A549 (cell line): ENCODE results near the gene ACBD5.

Experiments used
- BHLHE40 ChIP-seq: IDR thresholded peaks from 2 replicates; pipeline ENCODE4 v1.6.1; 2012; ENCODE audit warnings: low read depth, low read length, inconsistent platforms
- NFE2L2 ChIP-seq: fragments of 150-350 bp; conservative IDR thresholded peaks from 2 replicates; pipeline ENCODE4 v1.6.1; 2014; ENCODE audit warnings: low read length
- POLR2AphosphoS2 ChIP-seq: conservative IDR thresholded peaks from 2 replicates; pipeline ENCODE4 v1.6.1; 2012; ENCODE audit warnings: low read length, improper control_type of control experiment, inconsistent platforms
- RFX5 ChIP-seq: fragments of 450-650 bp; IDR thresholded peaks from 2 replicates; pipeline ENCODE4 v1.7.1; 2014; ENCODE audit warnings: antibody characterized with exemption, mild to moderate bottlenecking, moderate library complexity
- TF ChIP-seq, protein P1 (sequence below): fragments of >200 bp; sonication (Bioruptor Twin); formaldehyde crosslinking; IDR thresholded peaks from 3 replicates; pipeline ENCODE4 v1.5.1; 2016
- TF ChIP-seq, protein P2 (sequence below): fragments of 200-600 bp; sonication (generic); IDR thresholded peaks from 2 replicates; pipeline ENCODE4 v1.6.1; 2016; ENCODE audit warnings: antibody characterized with exemption, mild to moderate bottlenecking, moderate library complexity

DNA sequence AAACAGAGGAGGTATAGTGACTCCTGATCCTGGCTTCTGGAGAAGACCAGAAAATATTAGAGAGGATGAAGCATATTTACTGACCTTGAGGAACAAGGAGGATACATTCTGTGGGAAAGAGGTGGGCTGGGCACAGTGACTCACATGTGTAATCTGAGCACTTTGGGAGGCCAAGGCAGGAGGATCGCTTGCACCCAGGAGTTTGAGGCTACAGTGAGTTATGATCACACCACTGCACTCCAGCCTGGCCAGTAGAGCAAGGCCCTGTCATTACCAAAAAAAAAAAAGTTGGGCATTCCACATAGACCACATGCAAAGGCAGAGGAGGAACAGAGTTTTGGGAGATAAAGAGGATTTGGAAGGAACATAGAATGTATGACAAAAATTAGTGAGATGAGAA is 4.4 kb upstream of the ACBD5 start:
- TF ChIP-seq, protein P1, sequence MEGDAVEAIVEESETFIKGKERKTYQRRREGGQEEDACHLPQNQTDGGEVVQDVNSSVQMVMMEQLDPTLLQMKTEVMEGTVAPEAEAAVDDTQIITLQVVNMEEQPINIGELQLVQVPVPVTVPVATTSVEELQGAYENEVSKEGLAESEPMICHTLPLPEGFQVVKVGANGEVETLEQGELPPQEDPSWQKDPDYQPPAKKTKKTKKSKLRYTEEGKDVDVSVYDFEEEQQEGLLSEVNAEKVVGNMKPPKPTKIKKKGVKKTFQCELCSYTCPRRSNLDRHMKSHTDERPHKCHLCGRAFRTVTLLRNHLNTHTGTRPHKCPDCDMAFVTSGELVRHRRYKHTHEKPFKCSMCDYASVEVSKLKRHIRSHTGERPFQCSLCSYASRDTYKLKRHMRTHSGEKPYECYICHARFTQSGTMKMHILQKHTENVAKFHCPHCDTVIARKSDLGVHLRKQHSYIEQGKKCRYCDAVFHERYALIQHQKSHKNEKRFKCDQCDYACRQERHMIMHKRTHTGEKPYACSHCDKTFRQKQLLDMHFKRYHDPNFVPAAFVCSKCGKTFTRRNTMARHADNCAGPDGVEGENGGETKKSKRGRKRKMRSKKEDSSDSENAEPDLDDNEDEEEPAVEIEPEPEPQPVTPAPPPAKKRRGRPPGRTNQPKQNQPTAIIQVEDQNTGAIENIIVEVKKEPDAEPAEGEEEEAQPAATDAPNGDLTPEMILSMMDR, result no peak
- TF ChIP-seq, protein P2, sequence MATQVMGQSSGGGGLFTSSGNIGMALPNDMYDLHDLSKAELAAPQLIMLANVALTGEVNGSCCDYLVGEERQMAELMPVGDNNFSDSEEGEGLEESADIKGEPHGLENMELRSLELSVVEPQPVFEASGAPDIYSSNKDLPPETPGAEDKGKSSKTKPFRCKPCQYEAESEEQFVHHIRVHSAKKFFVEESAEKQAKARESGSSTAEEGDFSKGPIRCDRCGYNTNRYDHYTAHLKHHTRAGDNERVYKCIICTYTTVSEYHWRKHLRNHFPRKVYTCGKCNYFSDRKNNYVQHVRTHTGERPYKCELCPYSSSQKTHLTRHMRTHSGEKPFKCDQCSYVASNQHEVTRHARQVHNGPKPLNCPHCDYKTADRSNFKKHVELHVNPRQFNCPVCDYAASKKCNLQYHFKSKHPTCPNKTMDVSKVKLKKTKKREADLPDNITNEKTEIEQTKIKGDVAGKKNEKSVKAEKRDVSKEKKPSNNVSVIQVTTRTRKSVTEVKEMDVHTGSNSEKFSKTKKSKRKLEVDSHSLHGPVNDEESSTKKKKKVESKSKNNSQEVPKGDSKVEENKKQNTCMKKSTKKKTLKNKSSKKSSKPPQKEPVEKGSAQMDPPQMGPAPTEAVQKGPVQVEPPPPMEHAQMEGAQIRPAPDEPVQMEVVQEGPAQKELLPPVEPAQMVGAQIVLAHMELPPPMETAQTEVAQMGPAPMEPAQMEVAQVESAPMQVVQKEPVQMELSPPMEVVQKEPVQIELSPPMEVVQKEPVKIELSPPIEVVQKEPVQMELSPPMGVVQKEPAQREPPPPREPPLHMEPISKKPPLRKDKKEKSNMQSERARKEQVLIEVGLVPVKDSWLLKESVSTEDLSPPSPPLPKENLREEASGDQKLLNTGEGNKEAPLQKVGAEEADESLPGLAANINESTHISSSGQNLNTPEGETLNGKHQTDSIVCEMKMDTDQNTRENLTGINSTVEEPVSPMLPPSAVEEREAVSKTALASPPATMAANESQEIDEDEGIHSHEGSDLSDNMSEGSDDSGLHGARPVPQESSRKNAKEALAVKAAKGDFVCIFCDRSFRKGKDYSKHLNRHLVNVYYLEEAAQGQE, result no peak
- TF ChIP-seq BHLHE40 (no peak), NFE2L2 (no peak), RFX5 (no peak), POLR2AphosphoS2 (no peak)
